ENCODE measurements around the gene ROPN1B. TPM values are rescaled to one million over a fixed set of nuclear protein-coding genes. Genes with fewer than 3 reads are reported as not detected.

ROPN1B gene
- total RNA-seq, 4 donors from 2014 or later = not detected

DNA sequence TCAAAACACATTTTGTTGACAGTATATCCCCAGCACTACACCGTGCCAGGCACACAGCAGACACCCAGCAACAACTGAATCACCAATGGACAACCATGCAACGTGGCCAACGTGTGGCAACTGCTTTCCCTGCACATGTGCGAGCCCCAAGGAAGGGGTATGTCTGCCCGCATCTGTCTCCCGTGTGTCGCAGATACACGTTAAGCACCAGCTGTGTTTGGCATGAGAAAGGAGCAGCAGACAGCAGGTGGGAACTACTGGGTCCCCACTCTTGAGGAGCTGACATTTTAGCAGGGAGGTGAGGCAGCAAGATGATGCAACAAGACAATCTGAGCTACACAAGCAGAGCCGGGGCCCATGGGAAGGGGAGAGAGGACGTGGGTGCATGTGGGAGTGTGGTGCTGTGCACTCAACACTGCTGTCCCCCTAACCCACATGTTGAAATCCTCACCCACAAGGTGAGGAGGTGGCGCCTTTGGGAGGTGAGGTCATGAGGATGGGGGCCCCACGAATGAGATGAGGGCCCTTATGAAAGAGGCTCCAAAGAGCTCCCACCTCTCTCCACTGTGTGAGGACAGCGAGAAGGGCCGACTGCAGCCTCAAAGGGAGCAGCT is 56.2 kb downstream of the ROPN1B start:
- no peak for TF ChIP-seq POLR2A (IDR thresholded peaks at IDR 0.05)
- TF ChIP-seq, protein P1, sequence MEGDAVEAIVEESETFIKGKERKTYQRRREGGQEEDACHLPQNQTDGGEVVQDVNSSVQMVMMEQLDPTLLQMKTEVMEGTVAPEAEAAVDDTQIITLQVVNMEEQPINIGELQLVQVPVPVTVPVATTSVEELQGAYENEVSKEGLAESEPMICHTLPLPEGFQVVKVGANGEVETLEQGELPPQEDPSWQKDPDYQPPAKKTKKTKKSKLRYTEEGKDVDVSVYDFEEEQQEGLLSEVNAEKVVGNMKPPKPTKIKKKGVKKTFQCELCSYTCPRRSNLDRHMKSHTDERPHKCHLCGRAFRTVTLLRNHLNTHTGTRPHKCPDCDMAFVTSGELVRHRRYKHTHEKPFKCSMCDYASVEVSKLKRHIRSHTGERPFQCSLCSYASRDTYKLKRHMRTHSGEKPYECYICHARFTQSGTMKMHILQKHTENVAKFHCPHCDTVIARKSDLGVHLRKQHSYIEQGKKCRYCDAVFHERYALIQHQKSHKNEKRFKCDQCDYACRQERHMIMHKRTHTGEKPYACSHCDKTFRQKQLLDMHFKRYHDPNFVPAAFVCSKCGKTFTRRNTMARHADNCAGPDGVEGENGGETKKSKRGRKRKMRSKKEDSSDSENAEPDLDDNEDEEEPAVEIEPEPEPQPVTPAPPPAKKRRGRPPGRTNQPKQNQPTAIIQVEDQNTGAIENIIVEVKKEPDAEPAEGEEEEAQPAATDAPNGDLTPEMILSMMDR (IDR thresholded peaks at IDR 0.05) = no peak

DNA sequence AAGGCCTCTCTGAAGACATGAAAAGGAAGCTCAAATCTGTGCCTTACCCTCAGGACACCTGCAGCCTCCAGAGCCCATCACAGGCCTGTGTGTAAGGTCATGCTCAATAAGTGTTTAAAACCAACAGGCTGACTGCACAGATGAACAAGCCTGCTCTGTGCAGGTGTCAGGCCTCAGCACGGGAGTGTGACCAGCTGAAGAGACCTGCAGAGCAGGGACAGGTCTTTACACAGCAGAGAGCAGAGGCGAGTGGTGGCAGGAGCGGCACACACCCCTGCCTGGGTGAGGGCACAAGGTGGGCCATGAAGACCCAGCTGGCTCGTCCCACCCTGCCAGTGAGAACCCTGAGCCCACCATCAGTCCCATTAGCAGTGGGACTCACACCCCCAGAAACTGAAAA is 56.9 kb downstream of the ROPN1B start:
- Histone ChIP-seq H3K9me3 (peaks cover 0 to 10% (median 10%) of the 10 kb centered on the region in 3 donors), H3K27me3 (no peaks in the 10 kb centered on the region), H3K36me3 (peaks cover 0 to 70% (median 0%) of the 10 kb centered on the region in 3 donors), H3K27ac (no peak overlapping the region), H3K4me3 (no peak overlapping the region), H3K4me1 (no peaks in the 10 kb centered on the region)
- TF ChIP-seq, protein P1 (IDR thresholded peaks at IDR 0.05) = no peak
- TF ChIP-seq POLR2A (IDR thresholded peaks at IDR 0.05) = no peak
- no peak for DNase-seq
- intact Hi-C loops (cut with DNase I) = no loop called here
- WGBS, 2 donors = 60 to 93% methylated on average over 1 to 3 of the region's 4 CpGs

More for the DNA sequence above, 56.2 kb downstream of the ROPN1B start:
- intact Hi-C loops (cut with DNase I) = no loop called here
- no peak overlapping the region for H3K4me3 ChIP-seq
- no peaks in the 10 kb centered on the region for H3K27me3 ChIP-seq
- peaks cover 0 to 10% (median 10%) of the 10 kb centered on the region in 3 donors for H3K9me3 ChIP-seq
- no peak for DNase-seq
- no peak overlapping the region for H3K27ac ChIP-seq
- H3K36me3 ChIP-seq = peaks cover 0 to 70% (median 0%) of the 10 kb centered on the region in 3 donors
- 90 to 92% methylated on average over 11 to 13 of the region's 14 CpGs for WGBS, 2 donors
- no peaks in the 10 kb centered on the region for H3K4me1 ChIP-seq

GRCh38 chr3:126026277-126026751 is 57.3 kb downstream of the ROPN1B start:
- no peak for DNase-seq

GRCh38 chr3:126026761-126027160 is 57.8 kb downstream of the ROPN1B start:
- TF ChIP-seq, protein P1 (IDR thresholded peaks at IDR 0.05) = no peak
- no peak for TF ChIP-seq POLR2A (IDR thresholded peaks at IDR 0.05)
- Histone ChIP-seq H3K36me3 (peaks cover 0 to 77% (median 0%) of the 10 kb centered on the region in 3 donors), H3K27ac (no peak overlapping the region), H3K9me3 (peaks cover 0 to 10% (median 10%) of the 10 kb centered on the region in 3 donors), H3K4me1 (no peaks in the 10 kb centered on the region), H3K4me3 (no peak overlapping the region), H3K27me3 (no peaks in the 10 kb centered on the region)
- 74 to 93% methylated on average over 6 of the region's 6 CpGs for WGBS, 2 donors
- no peak for DNase-seq
- intact Hi-C loops (cut with DNase I) = no loop called here

More at GRCh38 chr3:126026277-126026751, 57.3 kb downstream of the ROPN1B start:
- Histone ChIP-seq H3K27ac (no peak overlapping the region), H3K4me1 (no peaks in the 10 kb centered on the region), H3K36me3 (peaks cover 0 to 72% (median 0%) of the 10 kb centered on the region in 3 donors), H3K27me3 (no peaks in the 10 kb centered on the region), H3K4me3 (no peak overlapping the region), H3K9me3 (peaks cover 0 to 10% (median 10%) of the 10 kb centered on the region in 3 donors)
- intact Hi-C loops (cut with DNase I) = no loop called here
- whole genome bisulfite sequencing, 2 donors = 82 to 94% methylated on average over 9 to 11 of the region's 11 CpGs
- TF ChIP-seq, protein P1 (IDR thresholded peaks at IDR 0.05) = no peak
- TF ChIP-seq POLR2A (IDR thresholded peaks at IDR 0.05) = no peak

DNA sequence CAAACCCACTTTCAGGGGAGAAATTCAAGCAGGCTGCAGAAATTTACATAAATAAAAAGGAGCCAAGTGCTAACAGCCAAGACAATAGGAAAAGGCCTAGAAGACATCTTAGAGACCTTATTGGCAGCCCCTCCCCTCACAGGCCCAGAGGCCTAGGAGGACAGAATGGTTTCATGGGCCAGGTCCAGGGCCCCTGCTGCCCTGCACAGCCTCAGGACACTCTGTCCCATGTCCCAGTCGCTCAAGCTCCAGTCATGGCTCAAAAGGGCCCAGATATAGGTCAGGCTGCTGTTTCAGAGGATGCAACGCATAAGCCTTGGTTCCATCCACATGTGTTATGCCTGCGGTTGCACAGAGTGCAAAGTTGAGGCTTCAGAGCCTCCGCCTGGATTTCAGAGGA is 59.1 kb downstream of the ROPN1B start:
- H3K36me3 ChIP-seq = peaks cover 0 to 79% (median 6%) of the 10 kb centered on the region in 3 donors
- no peaks in the 10 kb centered on the region for H3K4me1 ChIP-seq
- H3K4me3 ChIP-seq = no peak overlapping the region
- WGBS, 2 donors = 100% methylated on average over 1 to 3 of the region's 4 CpGs
- H3K27ac ChIP-seq = no peak overlapping the region
- no peak for DNase-seq
- TF ChIP-seq, protein P1 (IDR thresholded peaks at IDR 0.05) = no peak
- TF ChIP-seq POLR2A (IDR thresholded peaks at IDR 0.05) = no peak
- intact Hi-C loops (cut with DNase I) = no loop called here
- H3K9me3 ChIP-seq = peaks cover 0 to 10% (median 10%) of the 10 kb centered on the region in 3 donors
- no peaks in the 10 kb centered on the region for H3K27me3 ChIP-seq

All from esophagus squamous epithelium (tissue), 5 donors.